Measurements from ENCODE around the gene C3orf62.
"Not testable (repeated sequence)": the region's sequence is repeated elsewhere in the genome, so short reads cannot be mapped to it uniquely, and the experiment has no call there.

Gene C3orf62

GRCh38 chr3:49255718-49256511 is 21.1 kb downstream of the C3orf62 start:
- DNase-seq (ENCODE audit: low spot score) = no peak
- Mint-ChIP-seq H3K27ac (no peak overlapping the region), H3K4me3 (no peak overlapping the region), H3K4me1 (ENCODE audit: low read depth) (peaks cover 8% of the 10 kb centered on the region), H3K36me3 (ENCODE audit: low read depth) (no peaks in the 10 kb centered on the region), H3K27me3 (ENCODE audit: low read depth) (no peaks in the 10 kb centered on the region), H3K9me3 (no peaks in the 10 kb centered on the region)

- Mint-ChIP-seq H3K9me3 (no peaks in the 10 kb centered on the region), H3K4me3 (no peak overlapping the region), H3K4me1 (ENCODE audit: low read depth) (peaks cover 6% of the 10 kb centered on the region), H3K27me3 (ENCODE audit: low read depth) (no peaks in the 10 kb centered on the region), H3K27ac (no peak overlapping the region), H3K36me3 (ENCODE audit: low read depth) (no peaks in the 10 kb centered on the region)
- DNase-seq (ENCODE audit: low spot score) = no peak
These were observed 21.9 kb downstream of the C3orf62 start for GRCh38 chr3:49255112-49255511.

- Mint-ChIP-seq H3K9me3 (no peaks in the 10 kb centered on the region), H3K4me3 (no peak overlapping the region), H3K27me3 (ENCODE audit: low read depth) (no peaks in the 10 kb centered on the region), H3K36me3 (ENCODE audit: low read depth) (no peaks in the 10 kb centered on the region), H3K4me1 (ENCODE audit: low read depth) (peaks cover 6% of the 10 kb centered on the region), H3K27ac (no peak overlapping the region)
- DNase-seq (ENCODE audit: low spot score) = no peak
These were observed 23.5 kb downstream of the C3orf62 start for GRCh38 chr3:49253512-49253911.

- Mint-ChIP-seq H3K4me1 (ENCODE audit: low read depth) (no peaks in the 10 kb centered on the region), H3K36me3 (ENCODE audit: low read depth) (no peaks in the 10 kb centered on the region), H3K27me3 (ENCODE audit: low read depth) (no peaks in the 10 kb centered on the region), H3K27ac (no peak overlapping the region), H3K9me3 (no peaks in the 10 kb centered on the region), H3K4me3 (no peak overlapping the region)
- no peak for DNase-seq (ENCODE audit: low spot score)
These were observed 28.2 kb downstream of the C3orf62 start for GRCh38 chr3:49248840-49249227.

- Mint-ChIP-seq H3K4me1 (ENCODE audit: low read depth) (no peaks in the 10 kb centered on the region), H3K4me3 (no peak overlapping the region), H3K27ac (no peak overlapping the region), H3K27me3 (ENCODE audit: low read depth) (no peaks in the 10 kb centered on the region), H3K36me3 (ENCODE audit: low read depth) (no peaks in the 10 kb centered on the region), H3K9me3 (no peaks in the 10 kb centered on the region)
- no peak for DNase-seq (ENCODE audit: low spot score)
These were observed 32.3 kb downstream of the C3orf62 start for GRCh38 chr3:49244581-49245205.

- H3K4me1 Mint-ChIP-seq (ENCODE audit: low read depth); H3K9me3 Mint-ChIP-seq; DNase-seq (ENCODE audit: low spot score); H3K4me3 Mint-ChIP-seq; H3K27me3 Mint-ChIP-seq (ENCODE audit: low read depth); H3K36me3 Mint-ChIP-seq (ENCODE audit: low read depth); H3K27ac Mint-ChIP-seq: not testable (repeated sequence)
These were observed 36.9 kb downstream of the C3orf62 start for GRCh38 chr3:49240091-49240490.

- Mint-ChIP-seq H3K27ac (no peak overlapping the region), H3K4me1 (ENCODE audit: low read depth) (no peaks in the 10 kb centered on the region), H3K9me3 (peaks cover 11% of the 10 kb centered on the region), H3K27me3 (ENCODE audit: low read depth) (no peaks in the 10 kb centered on the region), H3K4me3 (no peak overlapping the region), H3K36me3 (ENCODE audit: low read depth) (peaks cover 3% of the 10 kb centered on the region)
- DNase-seq (ENCODE audit: low spot score) = no peak
These were observed 38.5 kb downstream of the C3orf62 start for GRCh38 chr3:49238274-49239127.

GRCh38 chr3:49237344-49237743 is 39.7 kb downstream of the C3orf62 start:
- no peak for DNase-seq (ENCODE audit: low spot score)
- no peaks in the 10 kb centered on the region for H3K27me3 Mint-ChIP-seq (ENCODE audit: low read depth)
- no peak overlapping the region for H3K4me3 Mint-ChIP-seq
- peaks cover 20% of the 10 kb centered on the region for H3K9me3 Mint-ChIP-seq
- H3K27ac Mint-ChIP-seq = no peak overlapping the region
- peaks cover 6% of the 10 kb centered on the region for H3K36me3 Mint-ChIP-seq (ENCODE audit: low read depth)
- no peaks in the 10 kb centered on the region for H3K4me1 Mint-ChIP-seq (ENCODE audit: low read depth)

- H3K27ac Mint-ChIP-seq = no peak overlapping the region
- H3K27me3 Mint-ChIP-seq (ENCODE audit: low read depth) = no peaks in the 10 kb centered on the region
- H3K4me3 Mint-ChIP-seq = no peak overlapping the region
- no peak for DNase-seq (ENCODE audit: low spot score)
- H3K36me3 Mint-ChIP-seq (ENCODE audit: low read depth) = peaks cover 6% of the 10 kb centered on the region
- no peaks in the 10 kb centered on the region for H3K4me1 Mint-ChIP-seq (ENCODE audit: low read depth)
- H3K9me3 Mint-ChIP-seq = peaks cover 28% of the 10 kb centered on the region
These were observed 40.8 kb downstream of the C3orf62 start for GRCh38 chr3:49236226-49236625.

GRCh38 chr3:49228817-49229216 is 48.2 kb downstream of the C3orf62 start:
- H3K9me3 Mint-ChIP-seq = peaks cover 58% of the 10 kb centered on the region
- DNase-seq (ENCODE audit: low spot score); H3K4me1 Mint-ChIP-seq (ENCODE audit: low read depth); H3K36me3 Mint-ChIP-seq (ENCODE audit: low read depth); H3K4me3 Mint-ChIP-seq; H3K27me3 Mint-ChIP-seq (ENCODE audit: low read depth); H3K27ac Mint-ChIP-seq: not testable (repeated sequence)

GRCh38 chr3:49222002-49222401 is 55.0 kb downstream of the C3orf62 start:
- H3K4me1 Mint-ChIP-seq (ENCODE audit: low read depth) = peaks cover 1% of the 10 kb centered on the region
- H3K27me3 Mint-ChIP-seq (ENCODE audit: low read depth) = no peaks in the 10 kb centered on the region
- no peaks in the 10 kb centered on the region for H3K36me3 Mint-ChIP-seq (ENCODE audit: low read depth)
- no peak for DNase-seq (ENCODE audit: low spot score)
- no peak overlapping the region for H3K27ac Mint-ChIP-seq
- H3K9me3 Mint-ChIP-seq = peaks cover 23% of the 10 kb centered on the region
- no peak overlapping the region for H3K4me3 Mint-ChIP-seq

GRCh38 chr3:49220985-49221563 is 56.0 kb downstream of the C3orf62 start:
- H3K4me3 Mint-ChIP-seq; DNase-seq (ENCODE audit: low spot score); H3K4me1 Mint-ChIP-seq (ENCODE audit: low read depth); H3K36me3 Mint-ChIP-seq (ENCODE audit: low read depth); H3K27ac Mint-ChIP-seq; H3K27me3 Mint-ChIP-seq (ENCODE audit: low read depth): not testable (repeated sequence)
- peaks cover 24% of the 10 kb centered on the region for H3K9me3 Mint-ChIP-seq

- Mint-ChIP-seq H3K4me3 (no peak overlapping the region), H3K4me1 (ENCODE audit: low read depth) (peaks cover 7% of the 10 kb centered on the region), H3K27me3 (ENCODE audit: low read depth) (no peaks in the 10 kb centered on the region), H3K36me3 (ENCODE audit: low read depth) (no peaks in the 10 kb centered on the region), H3K9me3 (peaks cover 24% of the 10 kb centered on the region), H3K27ac (no peak overlapping the region)
- DNase-seq (ENCODE audit: low spot score) = no peak
These were observed 57.9 kb downstream of the C3orf62 start for GRCh38 chr3:49219132-49219531.
